K562 (cell line): ENCODE measurements around the gene MPHOSPH8. TPM values are rescaled to one million over a fixed set of nuclear protein-coding genes. Genes with fewer than 3 reads are reported as not detected.

ENCODE experiments used
- BDP1 ChIP-seq: IDR thresholded peaks from 3 replicates; pipeline ENCODE4 v1.6.1; 2011; ENCODE audit not compliant: insufficient read length, insufficient read depth
- CBX8 ChIP-seq: fragments of 200-600 bp; sonication (generic); IDR thresholded peaks from 2 replicates; pipeline ENCODE4 v1.6.1; 2012; ENCODE audit warnings: borderline replicate concordance, mixed run types, low read depth, mild to moderate bottlenecking, moderate library complexity, mixed read lengths, low read length, control low read depth, inconsistent platforms; ENCODE audit not compliant: poor library complexity, severe bottlenecking; ENCODE audit errors: extremely low read depth
- CEBPZ ChIP-seq: fragments of 150-350 bp; IDR thresholded peaks from 2 replicates; pipeline ENCODE4 v1.6.1; 2014; ENCODE audit warnings: low read depth, mild to moderate bottlenecking, low read length, borderline replicate concordance
- DNMT1 ChIP-seq: fragments of 450-650 bp; IDR thresholded peaks from 2 replicates; pipeline ENCODE4 v1.6.1; 2016; ENCODE audit warnings: antibody characterized with exemption, mild to moderate bottlenecking
- ELF1 ChIP-seq: fragments of 200-800 bp; sonication (Bioruptor generic); IDR thresholded peaks from 2 replicates; pipeline ENCODE4 v1.6.1; 2016; ENCODE audit warnings: missing genetic modification characterization, missing compliant biosample characterization
- ELK1 ChIP-seq: sonication (generic); formaldehyde crosslinking; IDR thresholded peaks from 2 replicates; pipeline ENCODE4 v1.8.1; 2022; ENCODE audit warnings: missing genetic modification reagents
- ESRRA ChIP-seq: fragments of 450-650 bp; IDR thresholded peaks from 2 replicates; pipeline ENCODE4 v1.6.1; 2014; ENCODE audit warnings: low read depth, mild to moderate bottlenecking, moderate library complexity, borderline replicate concordance
- MCM3 ChIP-seq: fragments of 450-650 bp; IDR thresholded peaks from 2 replicates; pipeline ENCODE4 v1.6.1; 2016
- PHF20 ChIP-seq: fragments of 450-650 bp; IDR thresholded peaks from 2 replicates; pipeline ENCODE4 v1.6.1; 2018; ENCODE audit not compliant: partially characterized antibody
- PHF8 ChIP-seq: fragments of 200-600 bp; sonication (generic); IDR thresholded peaks from 2 replicates; pipeline ENCODE4 v1.6.1; 2012; ENCODE audit warnings: mixed run types, mild to moderate bottlenecking, inconsistent platforms, low read length, moderate library complexity, borderline replicate concordance
- PPARD ChIP-seq: fragments of 250-450 bp; sonication (Bioruptor Pico); IDR thresholded peaks from 2 replicates; pipeline ENCODE4 v1.8.0; 2022; ENCODE audit warnings: inconsistent platforms, mild to moderate bottlenecking, moderate library complexity
- PREB ChIP-seq: sonication (generic); formaldehyde crosslinking; IDR thresholded peaks from 2 replicates; pipeline ENCODE4 v1.8.1; 2023; ENCODE audit warnings: mild to moderate bottlenecking, missing genetic modification reagents
- RBM17 ChIP-seq: fragments of 200-400 bp; formaldehyde crosslinking; IDR thresholded peaks from 2 replicates; pipeline ENCODE4 v1.6.1; 2017; ENCODE audit warnings: low read depth, mild to moderate bottlenecking, low read length, borderline replicate concordance
- SAFB ChIP-seq: fragments of 200-400 bp; formaldehyde crosslinking; IDR thresholded peaks from 2 replicates; pipeline ENCODE4 v1.6.1; 2017; ENCODE audit warnings: low read depth, low read length, borderline replicate concordance
- SMAD2 ChIP-seq: fragments of 150-350 bp; IDR thresholded peaks from 2 replicates; pipeline ENCODE4 v1.6.1; 2014; ENCODE audit warnings: low read depth, mild to moderate bottlenecking, low read length
- TAF9B ChIP-seq: fragments of 450-650 bp; IDR thresholded peaks from 2 replicates; pipeline ENCODE4 v1.6.1; 2018; ENCODE audit warnings: mild to moderate bottlenecking; ENCODE audit not compliant: partially characterized antibody
- TARDBP ChIP-seq: fragments of 450-650 bp; IDR thresholded peaks from 2 replicates; pipeline ENCODE4 v1.6.1; 2016
- ZNF133 ChIP-seq: fragments of 250-450 bp; sonication (Bioruptor Pico); IDR thresholded peaks from 2 replicates; pipeline ENCODE4 v1.4.0; 2020; ENCODE audit warnings: mild to moderate bottlenecking
- ZNF134 ChIP-seq: fragments of 250-450 bp; sonication (Bioruptor Pico); conservative IDR thresholded peaks from 2 replicates; pipeline ENCODE4 v1.4.0; 2020
- ZNF280A ChIP-seq: fragments of 450-650 bp; IDR thresholded peaks from 2 replicates; pipeline ENCODE4 v1.6.1; 2018; ENCODE audit warnings: mild to moderate bottlenecking, low read depth; ENCODE audit not compliant: partially characterized antibody
- polyA plus RNA-seq, 8 experiments: library from polyadenylated mRNA; depleted of rRNA in 4 of 8; stranded (reverse) in 5 of 8; unstranded in 3 of 8; fragments of >200 nt; fragmentation: Nextera tagmentation in 2 of 8; fragmentation: Illumina TruSeq in 1 of 8; extraction: Ambion mirVana in 2 of 8; extraction: Trizol in 1 of 8; gene quantifications; 2 replicates each; pipeline versions ENCODE4 v1.2.1 to v1.2.3, GENCODE V29; 2011 to 2014; ENCODE audit warnings: inconsistent platforms in 1 of 8, missing spikeins in 1 of 8
- total RNA-seq, 7 experiments: library from RNA; depleted of rRNA in 6 of 7; stranded (reverse); fragments of >200 nt in 6 of 7; fragmentation: Illumina TruSeq in 2 of 7; extraction: Trizol in 2 of 7; gene quantifications; 2 replicates each; pipeline versions ENCODE4 v1.2.1 to v1.2.3, GENCODE V29; 2011 to 2021; ENCODE audit warnings: low replicate concordance in 1 of 7

MPHOSPH8 gene
- total and polyA plus RNA-seq, 9 of the 15 experiments (the other 6 are each of a cell fraction or from before 2014, with no cell fraction given), result 10.3 to 24.8 (median 16.6) TPM

GRCh38 chr13:19633479-19634255, at the start of gene MPHOSPH8 (continued):
- TF ChIP-seq PHF8, result peak; percentile 62; the same call in 1 of the 2 replicates
- TF ChIP-seq ELK1, result no peak
- TF ChIP-seq PHF20, result no peak
- no peak for TF ChIP-seq ZNF134 (CRISPR knock-in tag)
- no peak for TF ChIP-seq ESRRA
- no peak for TF ChIP-seq CBX8
- TF ChIP-seq ELF1 (tag), result peak; percentile 64; the same call in 1 of the 2 replicates
- no peak for TF ChIP-seq DNMT1
- no peak for TF ChIP-seq PREB
- no peak for TF ChIP-seq TARDBP
- TF ChIP-seq MCM3, result no peak
- TF ChIP-seq ZNF133 (CRISPR knock-in tag), result no peak
- TF ChIP-seq TAF9B, result no peak
- no peak for TF ChIP-seq BDP1
- TF ChIP-seq CEBPZ, result no peak
- TF ChIP-seq RBM17, result no peak
- no peak for TF ChIP-seq ZNF280A
- TF ChIP-seq PPARD (CRISPR knock-in tag), result no peak
- TF ChIP-seq SAFB, result no peak
- no peak for TF ChIP-seq SMAD2
